HuH-7 (cell line): ENCODE measurements around the gene TPD52L2.
"Not testable (repeated sequence)": the region's sequence is repeated elsewhere in the genome, so short reads cannot be mapped to it uniquely, and the experiment has no call there.

Experiments
- DNase-seq: peaks from one replicate; pipeline ENCODE4 v3.0.0; 2011; ENCODE audit warnings: low spot score

The TPD52L2 gene

GRCh38 chr20:63878899-63879663 lies 14.0 kb downstream of the TPD52L2 start:
- no peak for DNase-seq

- not testable (repeated sequence) for DNase-seq
These were observed 15.8 kb downstream of the TPD52L2 start for GRCh38 chr20:63880901-63881300.

GRCh38 chr20:63881451-63882226 lies 16.6 kb downstream of the TPD52L2 start:
- no peak for DNase-seq

GRCh38 chr20:63882257-63883200 lies 17.5 kb downstream of the TPD52L2 start:
- no peak for DNase-seq

- DNase-seq, result no peak
These were observed 18.1 kb downstream of the TPD52L2 start for GRCh38 chr20:63883201-63883593.

- DNase-seq, result no peak
These were observed 19.6 kb downstream of the TPD52L2 start for GRCh38 chr20:63884506-63885263.

- no peak for DNase-seq
These were observed 20.4 kb downstream of the TPD52L2 start for GRCh38 chr20:63885264-63886053.

- no peak for DNase-seq
These were observed 21.0 kb downstream of the TPD52L2 start for GRCh38 chr20:63886054-63886419.

- DNase-seq, result no peak
These were observed 21.9 kb downstream of the TPD52L2 start for GRCh38 chr20:63886921-63887320.

GRCh38 chr20:63889241-63890200 lies 24.5 kb downstream of the TPD52L2 start:
- DNase-seq, result no peak

GRCh38 chr20:63890201-63890576 lies 25.1 kb downstream of the TPD52L2 start:
- no peak for DNase-seq

GRCh38 chr20:63890616-63891015 lies 25.5 kb downstream of the TPD52L2 start:
- DNase-seq, result no peak

GRCh38 chr20:63891061-63892002 lies 26.3 kb downstream of the TPD52L2 start:
- no peak for DNase-seq

- no peak for DNase-seq
These were observed 27.3 kb downstream of the TPD52L2 start for GRCh38 chr20:63892402-63892801.

- DNase-seq, result no peak
These were observed 28.9 kb downstream of the TPD52L2 start for GRCh38 chr20:63893999-63894357.

GRCh38 chr20:63894358-63895201 lies 29.5 kb downstream of the TPD52L2 start, which contains the start of gene DNAJC5:
DNAJC5 (plus strand) TSS chr20:63895126; CDS start chr20:63928346, 33,220 bp downstream.
- peak; percentile 100 for DNase-seq

GRCh38 chr20:63895202-63895951 lies 30.3 kb downstream of the TPD52L2 start:
- DNase-seq, result no peak
